CD4-positive, alpha-beta T cell (primary cell): ENCODE measurements around the gene RALGPS1. TPM values are rescaled to one million over a fixed set of nuclear protein-coding genes. Genes with fewer than 3 reads are reported as not detected.
A peak's percentile ranks its signal among the peaks of the same experiment; 100 is the strongest.

Source experiments
- ATAC-seq: fragments of 200-7000 bp; cut with Tn5 transposase; one replicate; pipeline ENCODE4 v1.10.0; 2022; ENCODE audit warnings: mild to moderate bottlenecking; ENCODE audit not compliant: poor library complexity
- CTCF ChIA-PET: fragments of 350-600 bp; sonication (Branson Sonifier 250); formaldehyde crosslinking; loops from one replicate; lab custom pipeline; 2021; ENCODE audit warnings: antibody characterized with exemption, inconsistent platforms; lab: Charles Lee
- POLR2A ChIA-PET: fragments of 350-600 bp; sonication (Branson Sonifier 250); formaldehyde crosslinking; loops from one replicate; lab custom pipeline; 2021; ENCODE audit warnings: antibody characterized with exemption, inconsistent platforms; lab: Charles Lee
- DNase-seq, 14 experiments: peaks; one replicate each; pipeline ENCODE4 v3.0.0-alpha.2; 2013 to 2020; ENCODE audit warnings: mixed read lengths in 2 of 14
- H3K27ac ChIP-seq, 2 donors: one replicate each; pipeline versions ENCODE4 v1.5.1 to v1.7.0; 2013; ENCODE audit warnings: low read length in 2 of 2, low read depth in 1 of 2, mild to moderate bottlenecking in 1 of 2
- H3K27me3 ChIP-seq, 2 experiments: 1 replicate in 1 of 2; 2 replicates in 1 of 2; pipeline versions ENCODE4 v1.6.1 to v1.7.0; 2013; ENCODE audit warnings: low read length in 2 of 2, control low read depth in 1 of 2, mild to moderate bottlenecking in 1 of 2, moderate library complexity in 1 of 2; ENCODE audit not compliant: insufficient read depth in 2 of 2, control insufficient read depth in 1 of 2
- H3K36me3 ChIP-seq: one replicate; pipeline ENCODE4 v1.6.1; 2013; ENCODE audit warnings: low read length, control low read depth; ENCODE audit not compliant: insufficient read depth
- H3K4me1 ChIP-seq: one replicate; pipeline ENCODE4 v1.6.1; 2013; ENCODE audit warnings: low read length, control low read depth; ENCODE audit not compliant: insufficient read depth
- H3K4me3 ChIP-seq: one replicate; pipeline ENCODE4 v1.5.1; 2013; ENCODE audit warnings: mild to moderate bottlenecking, low read length, moderate library complexity
- H3K9me3 ChIP-seq, 2 experiments: 1 replicate in 1 of 2; 2 replicates in 1 of 2; pipeline versions ENCODE4 v1.6.1 to v1.7.0; 2013; ENCODE audit warnings: low read length in 2 of 2, mild to moderate bottlenecking in 2 of 2, control low read depth in 1 of 2, moderate library complexity in 1 of 2; ENCODE audit not compliant: control insufficient read depth in 1 of 2, insufficient read depth in 1 of 2
- H3K27ac Mint-ChIP-seq: one replicate; pipeline ENCODE4 v1.8.0; 2020; ENCODE audit warnings: mixed read lengths
- H3K27me3 Mint-ChIP-seq: one replicate; pipeline ENCODE4 v1.8.0; 2021; ENCODE audit warnings: mixed read lengths
- H3K36me3 Mint-ChIP-seq: one replicate; pipeline ENCODE4 v1.8.0; 2021; ENCODE audit warnings: low read depth, mixed read lengths
- H3K4me1 Mint-ChIP-seq: one replicate; pipeline ENCODE4 v1.8.0; 2021; ENCODE audit warnings: low read depth, mixed read lengths
- H3K4me3 Mint-ChIP-seq: one replicate; pipeline ENCODE4 v1.8.0; 2020; ENCODE audit warnings: mild to moderate bottlenecking, mixed read lengths
- H3K9me3 Mint-ChIP-seq: one replicate; pipeline ENCODE4 v1.8.0; 2020; ENCODE audit warnings: mixed read lengths
- intact Hi-C, 2 experiments: fragments of 100-400 bp; cut with DNase I in 1 of 2; cut with micrococcal nuclease in 1 of 2; formaldehyde crosslinking; loops; one replicate each; pipeline versions ENCODE4 v1.15.1 to v1.9.0; 2023 to 2025; cut with DNase I, micrococcal nuclease
- total RNA-seq, 174 experiments: library from RNA in 2 of 174; stranded (reverse) in 2 of 174; gene quantifications; one replicate each; pipeline ENCODE4 v1.2.3 and lab custom pipeline; 2021 to 2026
- TF ChIP-seq, protein P1 (sequence below): fragments of 200-600 bp; IDR thresholded peaks from one replicate; pipeline ENCODE4 v1.8.0; 2022; ENCODE audit warnings: antibody characterized with exemption, mild to moderate bottlenecking

The RALGPS1 gene
- total RNA-seq, 2 experiments from 2014 or later, result 5.8 to 6.3 TPM

DNA sequence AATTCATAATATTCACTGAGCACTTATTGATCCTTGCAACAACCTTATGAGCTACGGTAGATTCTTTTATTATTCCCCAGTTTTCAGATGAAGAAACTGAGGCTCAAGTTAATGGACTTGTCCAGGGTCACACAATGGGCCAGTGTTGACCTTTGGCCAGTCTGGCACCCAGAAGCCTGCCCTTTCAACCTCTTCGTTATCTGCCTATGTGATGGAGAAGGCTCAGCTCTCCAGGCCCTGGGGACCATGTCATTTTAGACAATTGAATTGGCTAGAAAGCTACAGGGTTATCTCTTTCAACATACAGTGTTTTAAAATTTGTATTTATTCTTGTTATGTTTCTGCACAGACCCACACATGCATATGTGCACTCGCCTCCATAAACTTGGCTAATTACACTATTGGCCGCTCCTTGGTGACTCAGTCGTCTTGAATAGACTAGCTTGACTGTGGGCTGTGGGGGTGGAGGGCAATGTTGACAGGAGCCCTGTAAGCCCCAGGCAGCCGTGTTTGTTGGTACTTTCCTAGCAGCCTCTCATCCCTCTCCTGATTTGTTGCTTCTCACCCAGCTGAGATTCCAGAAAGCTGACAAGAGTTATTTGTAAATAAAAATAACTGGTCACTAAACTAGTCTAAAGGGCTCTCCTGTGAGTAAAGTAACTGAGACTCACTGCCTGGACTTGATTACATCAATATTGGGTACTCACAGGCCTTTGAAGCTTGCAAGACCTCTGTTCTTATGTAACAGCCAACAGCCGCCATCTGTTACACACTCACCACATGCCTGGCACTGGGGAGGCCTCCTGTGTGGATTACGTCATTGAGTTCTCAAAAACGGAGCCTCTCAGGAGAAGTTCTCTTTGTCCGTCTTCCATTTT, 216.3 kb downstream of the RALGPS1 start:
- no peak for ATAC-seq
- Histone ChIP-seq H3K4me3 (no peak overlapping the region), H3K36me3 (no peaks in the 10 kb centered on the region), H3K9me3 (no peaks in the 10 kb centered on the region), H3K4me1 (no peaks in the 10 kb centered on the region), H3K27me3 (no peaks in the 10 kb centered on the region), H3K27ac (no peak overlapping the region)
- H3K4me3 Mint-ChIP-seq, result no peak overlapping the region
- peak in 3 of 14 experiments; percentile 1 to 28 (median 11) for DNase-seq
- ChIA-PET CTCF (no interaction called here), POLR2A (no interaction called here)
- no peaks in the 10 kb centered on the region for H3K4me1 Mint-ChIP-seq
- H3K9me3 Mint-ChIP-seq, result no peaks in the 10 kb centered on the region
- H3K27ac Mint-ChIP-seq, result no peak overlapping the region
- intact Hi-C loops, result no loop called here
- TF ChIP-seq, protein P1, sequence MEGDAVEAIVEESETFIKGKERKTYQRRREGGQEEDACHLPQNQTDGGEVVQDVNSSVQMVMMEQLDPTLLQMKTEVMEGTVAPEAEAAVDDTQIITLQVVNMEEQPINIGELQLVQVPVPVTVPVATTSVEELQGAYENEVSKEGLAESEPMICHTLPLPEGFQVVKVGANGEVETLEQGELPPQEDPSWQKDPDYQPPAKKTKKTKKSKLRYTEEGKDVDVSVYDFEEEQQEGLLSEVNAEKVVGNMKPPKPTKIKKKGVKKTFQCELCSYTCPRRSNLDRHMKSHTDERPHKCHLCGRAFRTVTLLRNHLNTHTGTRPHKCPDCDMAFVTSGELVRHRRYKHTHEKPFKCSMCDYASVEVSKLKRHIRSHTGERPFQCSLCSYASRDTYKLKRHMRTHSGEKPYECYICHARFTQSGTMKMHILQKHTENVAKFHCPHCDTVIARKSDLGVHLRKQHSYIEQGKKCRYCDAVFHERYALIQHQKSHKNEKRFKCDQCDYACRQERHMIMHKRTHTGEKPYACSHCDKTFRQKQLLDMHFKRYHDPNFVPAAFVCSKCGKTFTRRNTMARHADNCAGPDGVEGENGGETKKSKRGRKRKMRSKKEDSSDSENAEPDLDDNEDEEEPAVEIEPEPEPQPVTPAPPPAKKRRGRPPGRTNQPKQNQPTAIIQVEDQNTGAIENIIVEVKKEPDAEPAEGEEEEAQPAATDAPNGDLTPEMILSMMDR, result no peak
- no peaks in the 10 kb centered on the region for H3K36me3 Mint-ChIP-seq
- H3K27me3 Mint-ChIP-seq, result peaks cover 10% of the 10 kb centered on the region

DNA sequence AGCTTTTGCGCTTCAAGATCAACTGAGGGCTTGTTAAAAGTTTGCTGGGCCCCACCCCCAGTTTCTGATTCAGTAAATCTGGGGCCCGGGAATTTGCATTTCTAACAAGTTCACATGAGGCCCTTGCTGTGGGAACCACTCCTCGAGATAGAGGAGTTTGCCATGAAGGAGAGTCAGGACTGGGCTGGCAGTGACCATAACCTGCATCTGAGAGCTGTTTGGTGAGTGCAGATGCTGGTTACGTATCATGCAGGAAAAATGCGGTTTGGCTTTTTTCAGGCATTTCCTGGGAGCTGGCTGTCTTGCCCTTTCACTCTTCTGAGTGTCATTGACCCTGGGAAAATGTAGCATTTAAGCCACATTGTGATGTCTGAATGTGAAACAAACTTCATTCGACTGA, 217.3 kb downstream of the RALGPS1 start:
- no peaks in the 10 kb centered on the region for H3K4me1 Mint-ChIP-seq
- H3K27me3 Mint-ChIP-seq, result peaks cover 4% of the 10 kb centered on the region
- TF ChIP-seq, protein P1, result no peak
- no peak overlapping the region for H3K4me3 ChIP-seq
- H3K9me3 Mint-ChIP-seq, result no peaks in the 10 kb centered on the region
- intact Hi-C loops, result no loop called here
- H3K36me3 ChIP-seq, result no peaks in the 10 kb centered on the region
- no peaks in the 10 kb centered on the region for H3K36me3 Mint-ChIP-seq
- DNase-seq (peak in 1 of 14 experiments; percentile 8), ATAC-seq (no peak)
- H3K27ac ChIP-seq, result no peak overlapping the region
- no peaks in the 10 kb centered on the region for H3K9me3 ChIP-seq
- no peak overlapping the region for H3K4me3 Mint-ChIP-seq
- no peaks in the 10 kb centered on the region for H3K27me3 ChIP-seq
- ChIA-PET CTCF (no interaction called here), POLR2A (no interaction called here)
- H3K27ac Mint-ChIP-seq, result no peak overlapping the region
- no peaks in the 10 kb centered on the region for H3K4me1 ChIP-seq

DNA sequence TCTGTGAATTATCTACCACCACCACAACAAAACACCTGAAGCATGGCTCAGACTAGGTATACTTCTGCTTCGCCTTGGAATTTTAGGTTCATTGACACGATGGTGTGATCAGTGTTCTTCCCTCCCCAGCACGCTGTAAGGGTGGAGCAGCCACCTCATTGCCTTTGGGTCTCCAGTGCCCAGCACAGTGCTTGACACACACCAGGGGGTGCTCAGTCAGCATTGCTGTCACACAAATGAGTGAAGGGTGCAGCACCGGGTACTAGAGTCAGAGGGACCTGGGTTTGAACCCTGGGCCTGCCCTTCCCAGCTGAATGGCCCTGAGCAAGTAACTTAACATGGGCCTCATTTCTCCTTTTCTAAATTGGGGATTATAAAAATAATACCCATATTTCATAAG, 217.8 kb downstream of the RALGPS1 start:
- ChIA-PET POLR2A (no interaction called here), CTCF (no interaction called here)
- Mint-ChIP-seq H3K27ac (no peak overlapping the region), H3K27me3 (peaks cover 4% of the 10 kb centered on the region), H3K4me1 (no peaks in the 10 kb centered on the region), H3K4me3 (no peak overlapping the region), H3K36me3 (no peaks in the 10 kb centered on the region), H3K9me3 (no peaks in the 10 kb centered on the region)
- Histone ChIP-seq H3K4me3 (no peak overlapping the region), H3K36me3 (no peaks in the 10 kb centered on the region), H3K27me3 (no peaks in the 10 kb centered on the region), H3K4me1 (no peaks in the 10 kb centered on the region), H3K9me3 (no peaks in the 10 kb centered on the region), H3K27ac (no peak overlapping the region)
- intact Hi-C loops, result no loop called here
- TF ChIP-seq, protein P1, result no peak
- DNase-seq, result peak in 1 of 14 experiments; percentile 11
- ATAC-seq, result no peak
